GM12872 (cell line): ENCODE data around the gene ROCK1.

Source experiments
- CTCF ChIP-seq: IDR thresholded peaks from 3 replicates; pipeline ENCODE4 v1.5.1; 2011; ENCODE audit warnings: low read depth, mild to moderate bottlenecking, low read length, moderate library complexity; ENCODE audit not compliant: insufficient read depth

Gene ROCK1

GRCh38 chr18:21131698-21132227, 20.1 kb upstream of the ROCK1 start:
- TF ChIP-seq CTCF = no peak

- no peak for TF ChIP-seq CTCF
These were observed 18.1 kb upstream of the ROCK1 start for GRCh38 chr18:21129566-21130216.

- TF ChIP-seq CTCF = no peak
These were observed 11.8 kb upstream of the ROCK1 start for GRCh38 chr18:21123290-21123926.

GRCh38 chr18:21118806-21119205, 7.2 kb upstream of the ROCK1 start:
- TF ChIP-seq CTCF = no peak

GRCh38 chr18:21117409-21118131, 6.0 kb upstream of the ROCK1 start:
- TF ChIP-seq CTCF = no peak

- TF ChIP-seq CTCF = no peak
These were observed 4.2 kb upstream of the ROCK1 start for GRCh38 chr18:21115519-21116411.
